Progenitor cell of endocrine pancreas (in vitro differentiated cells): ENCODE results near the gene MYBBP1A. TPM values are rescaled to one million over a fixed set of nuclear protein-coding genes. Genes with fewer than 3 reads are reported as not detected.

ENCODE experiments used
- DNase-seq: peaks from one replicate; pipeline ENCODE4 v3.0.0; 2021; ENCODE audit warnings: low spot score; ENCODE audit not compliant: unreplicated experiment
- H3K27ac Mint-ChIP-seq: 2 replicates; pipeline ENCODE4 v1.8.0; 2021; ENCODE audit warnings: mild to moderate bottlenecking, moderate library complexity, mixed read lengths
- H3K27me3 Mint-ChIP-seq: 2 replicates; pipeline ENCODE4 v1.8.0; 2021; ENCODE audit warnings: mixed read lengths
- H3K36me3 Mint-ChIP-seq: 2 replicates; pipeline ENCODE4 v1.8.0; 2022; ENCODE audit warnings: mixed read lengths; ENCODE audit not compliant: insufficient read depth
- H3K4me1 Mint-ChIP-seq: 2 replicates; pipeline ENCODE4 v1.8.0; 2021; ENCODE audit warnings: low read depth, mixed read lengths
- H3K4me3 Mint-ChIP-seq: 2 replicates; pipeline ENCODE4 v1.8.0; 2021; ENCODE audit warnings: low read depth, mild to moderate bottlenecking, moderate library complexity, mixed read lengths
- H3K9me3 Mint-ChIP-seq: 2 replicates; pipeline ENCODE4 v1.8.0; 2021; ENCODE audit warnings: low read depth, mixed read lengths
- CTCF ChIP-seq: fragments of 200-600 bp; sonication (generic); IDR thresholded peaks from one replicate; pipeline ENCODE4 v1.5.0; 2021; ENCODE audit warnings: antibody characterized with exemption, mild to moderate bottlenecking; ENCODE audit not compliant: unreplicated experiment
- total RNA-seq: library from RNA; stranded (reverse); gene quantifications from 2 replicates; pipeline ENCODE4 v1.2.1, GENCODE V29; 2021

The MYBBP1A gene
- total RNA-seq, 1 donor from 2014 or later: 55.2 TPM

- no peak overlapping the region for H3K27ac Mint-ChIP-seq
- TF ChIP-seq CTCF: no peak
- peaks cover 19% of the 10 kb centered on the region for H3K27me3 Mint-ChIP-seq
- no peaks in the 10 kb centered on the region for H3K9me3 Mint-ChIP-seq
- DNase-seq: no peak
- no peak overlapping the region for H3K4me3 Mint-ChIP-seq
- peaks cover 23% of the 10 kb centered on the region for H3K4me1 Mint-ChIP-seq
- no peaks in the 10 kb centered on the region for H3K36me3 Mint-ChIP-seq
These were observed 31.2 kb downstream of the MYBBP1A start for GRCh38 chr17:4523946-4524345.

GRCh38 chr17:4522661-4523060, 32.5 kb downstream of the MYBBP1A start:
- peaks cover 20% of the 10 kb centered on the region for H3K27me3 Mint-ChIP-seq
- no peak for DNase-seq
- H3K4me1 Mint-ChIP-seq: peaks cover 23% of the 10 kb centered on the region
- no peaks in the 10 kb centered on the region for H3K9me3 Mint-ChIP-seq
- no peaks in the 10 kb centered on the region for H3K36me3 Mint-ChIP-seq
- peak overlapping the region; percentile 49 for H3K27ac Mint-ChIP-seq
- TF ChIP-seq CTCF: no peak
- no peak overlapping the region for H3K4me3 Mint-ChIP-seq

- H3K36me3 Mint-ChIP-seq: no peaks in the 10 kb centered on the region
- DNase-seq: no peak
- peaks cover 7% of the 10 kb centered on the region for H3K27me3 Mint-ChIP-seq
- no peak overlapping the region for H3K27ac Mint-ChIP-seq
- no peak for TF ChIP-seq CTCF
- peaks cover 23% of the 10 kb centered on the region for H3K4me1 Mint-ChIP-seq
- H3K4me3 Mint-ChIP-seq: no peak overlapping the region
- H3K9me3 Mint-ChIP-seq: no peaks in the 10 kb centered on the region
These were observed 34.1 kb downstream of the MYBBP1A start for GRCh38 chr17:4520894-4521600.

GRCh38 chr17:4520060-4520893, 34.9 kb downstream of the MYBBP1A start:
- TF ChIP-seq CTCF: no peak

GRCh38 chr17:4519361-4519788, 35.8 kb downstream of the MYBBP1A start:
- DNase-seq: no peak
- Mint-ChIP-seq H3K27me3 (peaks cover 4% of the 10 kb centered on the region), H3K27ac (no peak overlapping the region)

More at GRCh38 chr17:4520060-4520893, 34.9 kb downstream of the MYBBP1A start:
- no peak for DNase-seq
- Mint-ChIP-seq H3K4me3 (no peak overlapping the region), H3K27me3 (peaks cover 4% of the 10 kb centered on the region), H3K9me3 (no peaks in the 10 kb centered on the region), H3K4me1 (peaks cover 23% of the 10 kb centered on the region), H3K36me3 (no peaks in the 10 kb centered on the region), H3K27ac (peak overlapping the region; percentile 87)

More at GRCh38 chr17:4519361-4519788, 35.8 kb downstream of the MYBBP1A start:
- H3K9me3 Mint-ChIP-seq: no peaks in the 10 kb centered on the region
- TF ChIP-seq CTCF: no peak
- H3K36me3 Mint-ChIP-seq: no peaks in the 10 kb centered on the region
- no peak overlapping the region for H3K4me3 Mint-ChIP-seq
- peaks cover 28% of the 10 kb centered on the region for H3K4me1 Mint-ChIP-seq
